H7 (cell line): ENCODE measurements around the gene BACH1. TPM values are rescaled to one million over a fixed set of nuclear protein-coding genes. Genes with fewer than 3 reads are reported as not detected.
"Not testable (repeated sequence)": the region's sequence is repeated elsewhere in the genome, so short reads cannot be mapped to it uniquely, and the experiment has no call there.

Experiments
- DNase-seq: peaks from one replicate; pipeline ENCODE4 v3.0.0; 2012
- H3K27me3 ChIP-seq: 2 replicates; pipeline ENCODE4 v1.6.0; 2011; ENCODE audit warnings: mild to moderate bottlenecking, low read length; ENCODE audit not compliant: control insufficient read depth, insufficient read depth
- H3K36me3 ChIP-seq: replicated peaks from 2 replicates; pipeline ENCODE4 v1.5.1; 2011; ENCODE audit warnings: low read length; ENCODE audit not compliant: control insufficient read depth, insufficient read depth
- H3K4me3 ChIP-seq: 2 replicates; pipeline ENCODE4 v1.5.1; 2011; ENCODE audit warnings: low read depth, mild to moderate bottlenecking, control low read depth, low read length, moderate library complexity; ENCODE audit not compliant: insufficient read depth
- total RNA-seq: library from RNA; depleted of rRNA; stranded (reverse); fragments of >200 nt; shearing (Covaris generic); gene quantifications from 2 replicates; pipeline ENCODE4 v1.2.3, GENCODE V29; 2014

Gene BACH1
- total RNA-seq, 1 experiment from 2014 or later, result 26.4 TPM

- DNase-seq, result no peak
Measured at GRCh38 chr21:29335720-29336119, 37.0 kb downstream of the BACH1 start.

GRCh38 chr21:29338256-29338655 lies 39.5 kb downstream of the BACH1 start:
- no peaks in the 10 kb centered on the region for H3K27me3 ChIP-seq
- H3K36me3 ChIP-seq, result no peaks in the 10 kb centered on the region; the same call in 1 of the 2 replicates
- H3K4me3 ChIP-seq, result no peak overlapping the region
- no peak for DNase-seq

More at GRCh38 chr21:29335720-29336119, 37.0 kb downstream of the BACH1 start:
- Histone ChIP-seq H3K27me3 (no peaks in the 10 kb centered on the region), H3K36me3 (no peaks in the 10 kb centered on the region), H3K4me3 (no peak overlapping the region)

GRCh38 chr21:29340228-29340627 lies 41.5 kb downstream of the BACH1 start:
- no peaks in the 10 kb centered on the region for H3K27me3 ChIP-seq
- no peak for DNase-seq
- no peak overlapping the region for H3K4me3 ChIP-seq
- H3K36me3 ChIP-seq, result no peaks in the 10 kb centered on the region; the same call in 1 of the 2 replicates

GRCh38 chr21:29342363-29342957 lies 43.7 kb downstream of the BACH1 start:
- no peaks in the 10 kb centered on the region; the same call in 1 of the 2 replicates for H3K36me3 ChIP-seq
- no peak for DNase-seq
- H3K27me3 ChIP-seq, result no peaks in the 10 kb centered on the region
- no peak overlapping the region for H3K4me3 ChIP-seq

- DNase-seq, result no peak
- no peaks in the 10 kb centered on the region; the same call in 1 of the 2 replicates for H3K36me3 ChIP-seq
- H3K4me3 ChIP-seq, result no peak overlapping the region
- no peaks in the 10 kb centered on the region for H3K27me3 ChIP-seq
Measured at GRCh38 chr21:29343519-29343918, 44.8 kb downstream of the BACH1 start.

GRCh38 chr21:29346281-29346680 lies 47.6 kb downstream of the BACH1 start:
- no peak for DNase-seq
- Histone ChIP-seq H3K4me3 (no peak overlapping the region), H3K36me3 (no peaks in the 10 kb centered on the region; the same call in 1 of the 2 replicates), H3K27me3 (no peaks in the 10 kb centered on the region)

GRCh38 chr21:29346771-29347170 lies 48.0 kb downstream of the BACH1 start:
- no peak overlapping the region for H3K4me3 ChIP-seq

GRCh38 chr21:29347274-29347681 lies 48.6 kb downstream of the BACH1 start:
- Histone ChIP-seq H3K27me3 (no peaks in the 10 kb centered on the region), H3K36me3 (no peaks in the 10 kb centered on the region; the same call in 1 of the 2 replicates), H3K4me3 (no peak overlapping the region)
- DNase-seq, result no peak

More at GRCh38 chr21:29346771-29347170, 48.0 kb downstream of the BACH1 start:
- H3K36me3 ChIP-seq, result no peaks in the 10 kb centered on the region; the same call in 1 of the 2 replicates
- no peaks in the 10 kb centered on the region for H3K27me3 ChIP-seq
- no peak for DNase-seq

GRCh38 chr21:29349702-29350101 lies 51.0 kb downstream of the BACH1 start:
- no peak for DNase-seq
- Histone ChIP-seq H3K4me3 (no peak overlapping the region), H3K36me3 (no peaks in the 10 kb centered on the region; the same call in 1 of the 2 replicates), H3K27me3 (no peaks in the 10 kb centered on the region)

GRCh38 chr21:29350246-29350779 lies 51.6 kb downstream of the BACH1 start:
- DNase-seq, result no peak
- H3K4me3 ChIP-seq, result no peak overlapping the region
- H3K36me3 ChIP-seq, result no peaks in the 10 kb centered on the region; the same call in 1 of the 2 replicates
- H3K27me3 ChIP-seq, result no peaks in the 10 kb centered on the region

GRCh38 chr21:29351691-29352090 lies 53.0 kb downstream of the BACH1 start:
- H3K27me3 ChIP-seq, result no peaks in the 10 kb centered on the region
- DNase-seq, result no peak
- H3K4me3 ChIP-seq, result no peak overlapping the region
- H3K36me3 ChIP-seq, result no peaks in the 10 kb centered on the region; the same call in 1 of the 2 replicates

- DNase-seq, H3K27me3 ChIP-seq, H3K36me3 ChIP-seq, H3K4me3 ChIP-seq: not testable (repeated sequence)
Measured at GRCh38 chr21:29355043-29355710, 56.5 kb downstream of the BACH1 start.

- not testable (repeated sequence) for DNase-seq, H3K4me3 ChIP-seq, H3K36me3 ChIP-seq, H3K27me3 ChIP-seq
Measured at GRCh38 chr21:29356291-29356690, 57.6 kb downstream of the BACH1 start.

- H3K36me3 ChIP-seq, H3K27me3 ChIP-seq, H3K4me3 ChIP-seq, DNase-seq: not testable (repeated sequence)
Measured at GRCh38 chr21:29356810-29357209, 58.1 kb downstream of the BACH1 start.

- Histone ChIP-seq H3K27me3 (no peaks in the 10 kb centered on the region), H3K36me3 (no peaks in the 10 kb centered on the region), H3K4me3 (no peak overlapping the region)
- DNase-seq, result no peak
Measured at GRCh38 chr21:29359718-29360117, 61.0 kb downstream of the BACH1 start.
